Mucosa of descending colon (tissue), 3 donors: ENCODE measurements around the gene PPP1R3E. TPM values are rescaled to one million over a fixed set of nuclear protein-coding genes. Genes with fewer than 3 reads are reported as not detected.
"Not testable (repeated sequence)": the region's sequence is repeated elsewhere in the genome, so short reads cannot be mapped to it uniquely, and the experiment has no call there.

Experiments used
- ATAC-seq: fragments of 200-7000 bp; cut with Tn5 transposase; one replicate; pipeline ENCODE4 v1.9.1; 2020; ENCODE audit warnings: mild to moderate bottlenecking, moderate library complexity
- DNase-seq, 3 donors: peaks; one replicate each; pipeline ENCODE4 v3.0.0-alpha.2; 2020
- H3K36me3 ChIP-seq: fragments of 200-600 bp; one replicate; pipeline ENCODE4 v1.8.0; 2021; ENCODE audit warnings: low read depth, mild to moderate bottlenecking
- H3K4me1 ChIP-seq: fragments of 200-600 bp; one replicate; pipeline ENCODE4 v1.8.0; 2021; ENCODE audit warnings: low read depth, mild to moderate bottlenecking
- H3K4me3 ChIP-seq: fragments of 200-600 bp; one replicate; pipeline ENCODE4 v1.8.0; 2021; ENCODE audit warnings: mild to moderate bottlenecking
- H3K9me3 ChIP-seq: fragments of 200-600 bp; one replicate; pipeline ENCODE4 v1.8.0; 2021; ENCODE audit warnings: mild to moderate bottlenecking
- intact Hi-C, 2 donors: fragments of 100-400 bp; cut with DNase I in 1 of 2; cut with micrococcal nuclease in 1 of 2; formaldehyde crosslinking; loops; one replicate each; pipeline versions ENCODE4 v1.11.0 to v1.11.1; 2022; cut with DNase I, micrococcal nuclease
- total RNA-seq, 3 donors: library from RNA; stranded (reverse); fragmentation: NEBNext Ultra II Directional in 2 of 3; extraction: Animal tissue kit (Norgen Biotek cat#: 25700) in 2 of 3; gene quantifications; one replicate each; pipeline versions ENCODE4 v1.2.1 to v1.2.4, GENCODE V29; 2021 to 2023
- TF ChIP-seq, protein P1 (sequence below): fragments of 200-600 bp; IDR thresholded peaks from one replicate; pipeline ENCODE4 v1.8.0; 2022; ENCODE audit warnings: antibody characterized with exemption, mild to moderate bottlenecking
- donor health status: DM: no; HTN: no; CAD: no; lungs with moderate emphysema.
- donor health status: DM: no; HTN: no; CAD: no.
- donor health status: DM: no; HTN: yes; CAD: no.

Gene PPP1R3E
- total RNA-seq, 3 donors from 2014 or later, result 16.2 to 17.3 (median 17.1) TPM

GRCh38 chr14:23285530-23286019 is 17.1 kb downstream of the PPP1R3E start:
- TF ChIP-seq, protein P1, sequence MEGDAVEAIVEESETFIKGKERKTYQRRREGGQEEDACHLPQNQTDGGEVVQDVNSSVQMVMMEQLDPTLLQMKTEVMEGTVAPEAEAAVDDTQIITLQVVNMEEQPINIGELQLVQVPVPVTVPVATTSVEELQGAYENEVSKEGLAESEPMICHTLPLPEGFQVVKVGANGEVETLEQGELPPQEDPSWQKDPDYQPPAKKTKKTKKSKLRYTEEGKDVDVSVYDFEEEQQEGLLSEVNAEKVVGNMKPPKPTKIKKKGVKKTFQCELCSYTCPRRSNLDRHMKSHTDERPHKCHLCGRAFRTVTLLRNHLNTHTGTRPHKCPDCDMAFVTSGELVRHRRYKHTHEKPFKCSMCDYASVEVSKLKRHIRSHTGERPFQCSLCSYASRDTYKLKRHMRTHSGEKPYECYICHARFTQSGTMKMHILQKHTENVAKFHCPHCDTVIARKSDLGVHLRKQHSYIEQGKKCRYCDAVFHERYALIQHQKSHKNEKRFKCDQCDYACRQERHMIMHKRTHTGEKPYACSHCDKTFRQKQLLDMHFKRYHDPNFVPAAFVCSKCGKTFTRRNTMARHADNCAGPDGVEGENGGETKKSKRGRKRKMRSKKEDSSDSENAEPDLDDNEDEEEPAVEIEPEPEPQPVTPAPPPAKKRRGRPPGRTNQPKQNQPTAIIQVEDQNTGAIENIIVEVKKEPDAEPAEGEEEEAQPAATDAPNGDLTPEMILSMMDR, result no peak
- Histone ChIP-seq H3K9me3 (no peaks in the 10 kb centered on the region), H3K4me3 (peak overlapping the region; percentile 76), H3K36me3 (no peaks in the 10 kb centered on the region), H3K4me1 (peaks cover 11% of the 10 kb centered on the region)
- intact Hi-C loops, result loop anchor here in 1 of 2 donors (10.0 kb wide), 1 partner anchor 191 kb away; the partner anchor contains the start of genes ACIN1 and C14orf119
- DNase-seq (peak in 1 of 3 donors; percentile 43), ATAC-seq (peak; percentile 42)

GRCh38 chr14:23284654-23285529 is 17.8 kb downstream of the PPP1R3E start:
- TF ChIP-seq, protein P1, result no peak
- Histone ChIP-seq H3K36me3 (no peaks in the 10 kb centered on the region), H3K4me1 (peaks cover 11% of the 10 kb centered on the region), H3K9me3 (no peaks in the 10 kb centered on the region), H3K4me3 (peak overlapping the region; percentile 76)
- no peak for DNase-seq
- intact Hi-C loops, result loop anchor here in 1 of 2 donors (10.0 kb wide), 1 partner anchor 190 kb away; the partner anchor contains the start of genes ACIN1 and C14orf119
- ATAC-seq, result peak; percentile 17

GRCh38 chr14:23281247-23281646 is 21.4 kb downstream of the PPP1R3E start:
- TF ChIP-seq, protein P1, result no peak
- H3K4me3 ChIP-seq, result no peak overlapping the region
- peaks cover 7% of the 10 kb centered on the region for H3K4me1 ChIP-seq
- H3K36me3 ChIP-seq, result no peaks in the 10 kb centered on the region
- DNase-seq (no peak), ATAC-seq (no peak)
- intact Hi-C loops, result loop anchor here in 1 of 2 donors (10.0 kb wide), 1 partner anchor 186 kb away; the partner anchor contains the start of genes ACIN1 and C14orf119
- no peaks in the 10 kb centered on the region for H3K9me3 ChIP-seq

GRCh38 chr14:23277928-23278327 is 24.7 kb downstream of the PPP1R3E start:
- DNase-seq, ATAC-seq, H3K4me3 ChIP-seq, H3K4me1 ChIP-seq, intact Hi-C loops, H3K36me3 ChIP-seq, H3K9me3 ChIP-seq: not testable (repeated sequence)

DNA sequence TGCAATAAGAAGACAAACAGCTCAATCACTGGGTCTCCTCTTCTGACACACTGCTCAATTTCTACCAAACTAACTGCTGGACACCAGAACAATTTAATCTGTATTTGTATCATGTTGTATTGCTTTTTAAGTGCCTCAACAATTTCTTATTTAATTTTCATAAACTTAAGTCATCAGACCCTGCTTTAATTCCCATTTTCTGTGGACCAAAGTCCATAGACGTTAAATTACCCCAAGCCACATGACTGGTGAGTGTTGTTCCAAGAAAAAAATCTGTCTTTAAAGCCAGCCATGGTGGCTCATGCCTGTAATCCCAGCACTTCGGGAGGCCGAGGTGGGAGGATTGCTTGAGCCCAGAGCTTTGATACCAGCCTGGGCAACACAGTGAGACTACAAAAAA is 25.5 kb downstream of the PPP1R3E start:
- Histone ChIP-seq H3K4me1 (no peaks in the 10 kb centered on the region), H3K4me3 (no peak overlapping the region), H3K9me3 (no peaks in the 10 kb centered on the region), H3K36me3 (no peaks in the 10 kb centered on the region)
- intact Hi-C loops, result no loop called here
- TF ChIP-seq, protein P1, result no peak
- no peak for DNase-seq
- no peak for ATAC-seq

GRCh38 chr14:23275412-23275811 is 27.2 kb downstream of the PPP1R3E start:
- DNase-seq (no peak), ATAC-seq (no peak)
- no peaks in the 10 kb centered on the region for H3K9me3 ChIP-seq
- TF ChIP-seq, protein P1, result no peak
- no peaks in the 10 kb centered on the region for H3K4me1 ChIP-seq
- no peaks in the 10 kb centered on the region for H3K36me3 ChIP-seq
- intact Hi-C loops, result no loop called here
- no peak overlapping the region for H3K4me3 ChIP-seq
